HCT116 (cell line): Measurements from ENCODE around the gene PKD2L1. TPM values are rescaled to one million over a fixed set of nuclear protein-coding genes. Genes with fewer than 3 reads are reported as not detected.

Source experiments
- ATAC-seq: fragments of 200-7000 bp; cut with Tn5 transposase; 2 replicates; pipeline ENCODE4 v1.9.1; 2020; ENCODE audit warnings: mild to moderate bottlenecking, moderate library complexity
- BruUV-seq: library from RNA; stranded (reverse); fragments of 400-500 nt; replicated peaks from 2 replicates; lab custom pipeline; 2021; lab: Mats Ljungman, UMichigan
- CTCF ChIA-PET: fragments of 300-600 bp; sonication (Branson Sonifier 250); formaldehyde crosslinking; loops from one replicate; lab custom pipeline; 2021; ENCODE audit warnings: antibody characterized with exemption; lab: Charles Lee
- POLR2A ChIA-PET: fragments of 300-600, 350-600 bp; sonication (Branson Sonifier 250); formaldehyde crosslinking; loops from one replicate; lab custom pipeline; 2021; ENCODE audit warnings: antibody characterized with exemption; lab: Charles Lee
- RAD21 ChIA-PET, 2 experiments: fragments of 300-600 bp; sonication (Branson Sonifier 250); formaldehyde crosslinking; loops; one replicate each; lab custom pipeline; 2023; ENCODE audit warnings: low total read pairs in 2 of 2; ENCODE audit not compliant: uncharacterized antibody in 2 of 2, unreplicated experiment in 2 of 2, low non-redundant PET in 1 of 2; lab: Charles Lee
- DNase-seq: peaks from one replicate; pipeline ENCODE4 v3.0.0-alpha.2; 2010; ENCODE audit warnings: low read depth, low spot score
- H2AFZ ChIP-seq: fragments of 200-600 bp; shearing (Covaris generic), sonication (generic); 2 replicates; pipeline ENCODE4 v1.6.1; 2017; ENCODE audit warnings: low read depth, mixed run types, mixed read lengths, antibody characterized with exemption, low read length; ENCODE audit not compliant: poor library complexity, severe bottlenecking
- H3K27ac ChIP-seq: 2 replicates; pipeline ENCODE4 v1.5.1; 2012; ENCODE audit warnings: low read depth, low read length
- H3K27me3 ChIP-seq: fragments of 200-600 bp; sonication (generic); 2 replicates; pipeline ENCODE4 v1.6.1; 2016; ENCODE audit warnings: mixed run types, low read length, mixed read lengths; ENCODE audit not compliant: insufficient read depth
- H3K36me3 ChIP-seq, 2 experiments: fragments of 200-500 bp in 1 of 2; fragments of 200-600 bp in 1 of 2; sonication (Bioruptor generic) in 1 of 2; sonication (generic) in 1 of 2; 2 replicates each; pipeline versions ENCODE4 v1.5.1 to v1.6.1; 2014 to 2016; ENCODE audit warnings: low read length in 2 of 2, inconsistent platforms in 1 of 2, mixed read lengths in 1 of 2, mixed run types in 1 of 2; ENCODE audit not compliant: insufficient read depth in 2 of 2, control insufficient read depth in 1 of 2
- H3K4me1 ChIP-seq, 2 experiments: fragments of 200-600 bp in 1 of 2; sonication (generic) in 1 of 2; 2 replicates each; pipeline versions ENCODE4 v1.5.1 to v1.6.1; 2012 to 2017; ENCODE audit warnings: low read length in 2 of 2, inconsistent platforms in 1 of 2, mild to moderate bottlenecking in 1 of 2, mixed read lengths in 1 of 2, mixed run types in 1 of 2, moderate library complexity in 1 of 2; ENCODE audit not compliant: insufficient read depth in 2 of 2, control insufficient read depth in 1 of 2
- H3K4me2 ChIP-seq: fragments of 200-600 bp; sonication (generic); 2 replicates; pipeline ENCODE4 v1.6.1; 2017; ENCODE audit warnings: mixed run types, low read length, mixed read lengths
- H3K4me3 ChIP-seq, 2 experiments: fragments of 200-600 bp in 1 of 2; sonication (generic) in 1 of 2; replicated peaks in 1 of 2; 2 replicates each; pipeline ENCODE4 v1.5.1; 2011 to 2016; ENCODE audit warnings: low read length in 2 of 2, control low read depth in 1 of 2, low read depth in 1 of 2, mild to moderate bottlenecking in 1 of 2, mixed read lengths in 1 of 2, mixed run types in 1 of 2
- H3K79me2 ChIP-seq: fragments of 200-600 bp; sonication (generic); 2 replicates; pipeline ENCODE4 v1.6.1; 2017; ENCODE audit warnings: mild to moderate bottlenecking, mixed run types, low read length, moderate library complexity, mixed read lengths; ENCODE audit not compliant: insufficient read depth
- H3K9ac ChIP-seq: fragments of 200-600 bp; sonication (generic); 2 replicates; pipeline ENCODE4 v1.6.1; 2016; ENCODE audit warnings: low read length, mixed read lengths
- H3K9me2 ChIP-seq: fragments of 200-600 bp; sonication (generic), shearing (Covaris generic); 2 replicates; pipeline ENCODE4 v1.6.1; 2017; ENCODE audit warnings: mixed run types, mild to moderate bottlenecking, moderate library complexity; ENCODE audit not compliant: insufficient read depth
- H3K9me3 ChIP-seq, 2 experiments: fragments of 200-500 bp in 1 of 2; fragments of 200-600 bp in 1 of 2; sonication (Bioruptor generic) in 1 of 2; sonication (generic) in 1 of 2; 2 replicates each; pipeline ENCODE4 v1.6.1; 2014 to 2017; ENCODE audit warnings: low read length in 2 of 2, mixed read lengths in 2 of 2, inconsistent platforms in 1 of 2, low read depth in 1 of 2, mild to moderate bottlenecking in 1 of 2, mixed run types in 1 of 2, moderate library complexity in 1 of 2; ENCODE audit not compliant: control insufficient read depth in 1 of 2, insufficient read depth in 1 of 2
- H4K20me1 ChIP-seq: fragments of 200-600 bp; sonication (generic), shearing (Covaris generic); 2 replicates; pipeline ENCODE4 v1.6.1; 2017; ENCODE audit warnings: mixed run types, mild to moderate bottlenecking, moderate library complexity; ENCODE audit not compliant: insufficient read depth
- CBX3 ChIP-seq: IDR thresholded peaks from 2 replicates; pipeline ENCODE4 v1.6.1; 2012; ENCODE audit warnings: low read depth
- CEBPB ChIP-seq: IDR thresholded peaks from 2 replicates; pipeline ENCODE4 v1.6.1; 2012; ENCODE audit warnings: low read depth
- EGR1 ChIP-seq: IDR thresholded peaks from 2 replicates; pipeline ENCODE4 v1.6.1; 2012; ENCODE audit warnings: low read depth
- ELF1 ChIP-seq: IDR thresholded peaks from 2 replicates; pipeline ENCODE4 v1.6.1; 2012; ENCODE audit warnings: low read depth, borderline replicate concordance
- EZH2 ChIP-seq: fragments of 200-600 bp; sonication (generic); IDR thresholded peaks from 2 replicates; pipeline ENCODE4 v1.6.1; 2017; ENCODE audit warnings: antibody characterized with exemption, mixed run types
- EZH2phosphoT487 ChIP-seq: fragments of 200-600 bp; IDR thresholded peaks from 2 replicates; pipeline ENCODE4 v1.6.1; 2018; ENCODE audit warnings: antibody characterized with exemption, borderline replicate concordance
- FOSL1 ChIP-seq: IDR thresholded peaks from 2 replicates; pipeline ENCODE4 v1.6.1; 2012; ENCODE audit warnings: low read depth
- JUND ChIP-seq: IDR thresholded peaks from 2 replicates; pipeline ENCODE4 v1.6.1; 2012
- POLR2A ChIP-seq: IDR thresholded peaks from 2 replicates; pipeline ENCODE4 v1.7.0; 2011; ENCODE audit warnings: borderline replicate concordance; ENCODE audit not compliant: insufficient read depth, insufficient read length; ENCODE audit errors: extremely low read depth
- POLR2AphosphoS5 ChIP-seq: IDR thresholded peaks from 2 replicates; pipeline ENCODE4 v1.6.1; 2011; ENCODE audit warnings: mild to moderate bottlenecking, low read depth, low read length, moderate library complexity
- RAD21 ChIP-seq: IDR thresholded peaks from 2 replicates; pipeline ENCODE4 v1.6.1; 2012; ENCODE audit warnings: low read depth, mild to moderate bottlenecking
- REST ChIP-seq: IDR thresholded peaks from 2 replicates; pipeline ENCODE4 v1.6.1; 2012; ENCODE audit warnings: low read depth
- YY1 ChIP-seq: IDR thresholded peaks from 2 replicates; pipeline ENCODE4 v1.6.1; 2011; ENCODE audit warnings: low read length, low read depth, moderate library complexity, mild to moderate bottlenecking; ENCODE audit not compliant: insufficient replicate concordance; ENCODE audit errors: extremely low read depth
- ZBTB33 ChIP-seq: IDR thresholded peaks from 2 replicates; pipeline ENCODE4 v1.6.1; 2011; ENCODE audit warnings: mild to moderate bottlenecking, low read length, moderate library complexity; ENCODE audit not compliant: insufficient replicate concordance; ENCODE audit errors: extremely low read depth
- ZFX ChIP-seq: fragments of 450-650 bp; IDR thresholded peaks from 2 replicates; pipeline ENCODE4 v1.6.1; 2017
- ZNF274 ChIP-seq: fragments of 200-500 bp; sonication (Bioruptor generic); IDR thresholded peaks from 2 replicates; pipeline ENCODE4 v1.6.1; 2014; ENCODE audit warnings: mild to moderate bottlenecking, low read depth, low read length, inconsistent platforms
- intact Hi-C: fragments of 100-400 bp; cut with micrococcal nuclease; formaldehyde crosslinking; loops from 2 replicates; pipeline ENCODE4 v1.10.0; 2022
- total RNA-seq: library from RNA; stranded (reverse); gene quantifications from one replicate; pipeline ENCODE4 v1.2.1, GENCODE V29; 2021; ENCODE audit not compliant: unreplicated experiment

PKD2L1 gene
- total RNA-seq, 1 experiment from 2014 or later, result 0.17 TPM

DNA sequence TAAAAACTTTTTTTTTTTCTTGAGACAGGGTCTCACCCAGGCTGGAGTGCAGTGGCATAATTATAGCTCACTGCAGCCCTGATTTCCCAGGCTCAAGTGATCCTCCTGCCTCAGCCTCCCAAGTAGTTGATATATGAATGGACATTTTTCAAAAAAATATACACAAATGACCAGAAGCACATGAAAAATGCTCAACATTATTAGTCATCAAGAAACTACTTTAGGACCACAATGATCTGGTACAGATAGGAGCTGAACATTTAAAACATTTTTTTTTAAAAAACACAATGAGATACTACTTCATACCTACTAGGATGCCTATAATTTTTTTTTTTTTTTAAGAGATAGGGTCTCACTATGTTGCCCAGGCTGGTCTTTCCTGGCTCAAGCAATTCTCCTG is 38.7 kb upstream of the PKD2L1 start:
- no peaks in the 10 kb centered on the region for H4K20me1 ChIP-seq
- RAD21 ChIA-PET, result no interaction called here
- peaks cover 88 to 93% of the 10 kb centered on the region in 2 experiments for H3K4me1 ChIP-seq
- H3K79me2 ChIP-seq, result no peaks in the 10 kb centered on the region
- no peak overlapping the region for H3K9ac ChIP-seq
- TF ChIP-seq FOSL1, result no peak
- no peak for TF ChIP-seq CEBPB
- no peak for TF ChIP-seq ZNF274
- no peak for TF ChIP-seq EGR1
- TF ChIP-seq POLR2A, result no peak
- TF ChIP-seq CBX3, result no peak
- TF ChIP-seq EZH2, result no peak
- TF ChIP-seq EZH2phosphoT487, result no peak
- no peak for TF ChIP-seq POLR2AphosphoS5
- no peak for TF ChIP-seq ZFX
- TF ChIP-seq RAD21, result no peak
- TF ChIP-seq REST, result no peak
- no peak for TF ChIP-seq JUND
- no peak for TF ChIP-seq ELF1
- no peak for TF ChIP-seq YY1
- TF ChIP-seq ZBTB33, result no peak
- H2AFZ ChIP-seq, result no peak overlapping the region
- ATAC-seq (no peak), DNase-seq (no peak)
- no peaks in the 10 kb centered on the region for H3K9me3 ChIP-seq
- no peaks in the 10 kb centered on the region for H3K27me3 ChIP-seq
- POLR2A ChIA-PET, result interaction anchor here (3.9 kb wide), 1 partner anchor 23 kb away, joined by 42 read pairs; the partner anchor contains the start of gene SCD
- no peak overlapping the region for H3K4me3 ChIP-seq
- no peaks in the 10 kb centered on the region for H3K9me2 ChIP-seq
- intact Hi-C loops, result no loop called here
- no peaks in the 10 kb centered on the region for H3K36me3 ChIP-seq
- no peak overlapping the region for H3K4me2 ChIP-seq
- CTCF ChIA-PET, result no interaction called here
- peak overlapping the region; percentile 99 for H3K27ac ChIP-seq
- BruUV-seq, result no TSS peak
